ENCODE data around the gene CIBAR2.

GRCh38 chr16:85145188-85145587 lies 32.9 kb upstream of the CIBAR2 start:
- TF ChIP-seq CTCF (IDR thresholded peaks at IDR 0.05; ENCODE audit: low read depth, low read length) (no peak), EZH2phosphoT487 (IDR thresholded peaks at IDR 0.05; ENCODE audit: low read depth) (no peak)

All from OCI-LY3 (cell line).